HG02943 (cell line): Measurements from ENCODE around the gene CELF4.
"Not testable (repeated sequence)": the region's sequence is repeated elsewhere in the genome, so short reads cannot be mapped to it uniquely, and the experiment has no call there.

Experiments used
- ATAC-seq: cut with Tn5 transposase; IDR thresholded peaks from one replicate; pipeline ENCODE4 v1.9.1; 2021; ENCODE audit warnings: mild to moderate bottlenecking, low read depth, moderate library complexity; ENCODE audit not compliant: unreplicated experiment

The CELF4 gene

DNA sequence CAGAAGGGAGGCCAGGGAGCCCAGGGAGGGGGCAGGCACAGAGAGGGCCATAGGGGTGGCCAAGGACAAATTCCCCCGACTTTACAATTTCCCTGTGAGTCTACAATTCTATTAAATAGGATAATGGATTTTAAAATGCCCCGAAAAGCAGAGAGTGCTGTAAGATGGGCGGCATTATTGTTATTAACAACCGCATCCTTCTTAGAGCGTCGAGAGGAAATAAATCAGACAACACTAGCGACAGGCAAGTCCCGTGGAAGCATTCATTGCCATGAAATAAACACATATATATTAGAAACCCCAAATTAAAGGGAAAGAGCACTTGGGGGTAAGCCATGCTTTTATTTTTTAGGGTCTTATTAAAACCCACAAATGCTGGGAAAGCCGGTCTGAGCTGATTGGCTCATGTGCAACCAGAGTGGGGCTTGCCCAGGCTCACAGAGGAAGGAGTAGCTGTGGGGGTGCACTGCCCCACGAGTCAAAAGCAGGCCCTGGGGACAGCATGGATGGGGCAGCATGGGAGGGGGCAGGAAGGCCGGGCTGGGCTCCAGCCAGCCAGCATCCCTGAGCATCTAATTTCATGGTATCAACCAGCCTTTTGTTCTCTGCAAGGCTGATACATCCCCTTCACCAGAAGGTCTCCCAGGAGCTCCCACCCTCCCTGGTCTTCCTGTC lies 187.1 kb downstream of the CELF4 start:
- ATAC-seq = no peak

DNA sequence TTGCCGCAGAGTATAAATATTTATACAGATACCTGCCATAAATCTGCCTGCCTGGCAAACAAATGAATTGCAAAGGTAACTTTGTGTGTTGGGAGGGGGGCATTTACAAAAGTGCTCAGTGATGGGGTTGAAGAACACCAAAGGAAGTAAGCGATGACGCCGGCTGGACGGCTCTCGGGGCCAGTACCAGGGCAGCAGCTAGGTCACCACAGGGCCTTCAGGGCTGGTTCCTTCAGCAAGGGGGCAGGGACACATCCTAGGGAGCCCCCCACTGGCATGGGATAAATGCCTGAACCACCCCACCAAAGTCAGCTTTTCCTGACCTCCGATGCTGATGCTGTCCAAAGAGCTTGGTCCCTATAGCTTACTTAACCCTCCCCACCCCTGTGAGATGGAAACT lies 190.4 kb downstream of the CELF4 start:
- ATAC-seq = no peak

DNA sequence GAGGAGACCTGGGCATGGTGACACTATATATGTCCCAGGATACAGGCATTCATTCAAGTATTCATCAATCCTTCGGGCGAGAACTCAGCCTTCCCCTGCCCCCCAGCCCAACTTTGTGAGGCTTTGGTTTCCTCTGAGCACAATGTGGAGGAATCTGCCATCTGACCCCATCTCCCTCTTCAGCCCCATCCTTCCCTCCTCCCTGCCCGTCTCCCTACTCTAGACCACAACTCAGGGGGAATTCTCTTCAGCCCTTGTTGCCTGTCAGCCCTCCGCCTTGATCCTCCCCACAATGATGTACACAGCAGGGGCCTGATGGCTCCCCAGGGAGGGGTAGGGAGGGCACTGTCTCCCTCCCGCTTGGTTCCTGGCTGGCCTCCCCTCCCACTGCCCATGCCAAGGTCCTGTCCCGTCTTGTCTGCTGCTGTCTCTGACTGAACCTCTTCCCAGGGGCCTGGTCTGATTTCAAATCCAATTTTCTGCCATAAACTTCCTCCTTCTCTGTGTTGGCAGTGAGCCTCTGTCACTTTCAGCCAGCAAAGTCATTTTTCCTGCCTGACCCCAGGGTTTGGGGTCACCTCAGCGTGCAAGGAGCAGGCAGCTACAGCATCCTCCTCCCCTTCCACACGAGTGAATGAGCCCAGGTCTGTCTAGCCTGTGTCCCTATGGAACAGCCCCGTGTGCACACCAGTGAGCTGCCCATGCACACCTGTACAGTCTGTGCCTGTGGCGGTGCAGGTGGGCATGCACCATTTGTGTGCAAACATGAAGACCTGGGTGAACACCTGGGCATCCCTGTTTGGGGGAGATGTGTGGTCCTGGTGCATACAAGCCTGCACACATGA lies 197.3 kb downstream of the CELF4 start:
- no peak for ATAC-seq

DNA sequence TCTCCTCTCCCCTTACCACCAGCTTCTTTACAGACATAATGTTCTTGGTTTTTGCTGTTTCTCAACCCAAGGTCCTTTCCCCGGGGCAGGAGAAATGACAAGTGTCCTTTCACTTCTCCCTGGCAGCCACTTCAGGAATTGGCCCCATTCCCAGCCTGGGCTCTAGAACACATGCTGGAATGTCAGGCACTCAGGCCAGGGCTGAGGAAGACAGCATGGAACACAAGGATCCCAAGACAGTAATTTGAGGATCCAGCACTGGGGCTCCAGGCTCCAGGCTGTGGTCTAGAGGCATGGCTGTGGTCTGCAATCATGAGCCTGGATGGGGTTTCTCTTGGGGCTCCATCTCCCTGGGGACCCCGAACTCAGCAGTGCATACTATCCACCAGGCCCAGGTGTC lies 201.4 kb downstream of the CELF4 start:
- no peak for ATAC-seq

DNA sequence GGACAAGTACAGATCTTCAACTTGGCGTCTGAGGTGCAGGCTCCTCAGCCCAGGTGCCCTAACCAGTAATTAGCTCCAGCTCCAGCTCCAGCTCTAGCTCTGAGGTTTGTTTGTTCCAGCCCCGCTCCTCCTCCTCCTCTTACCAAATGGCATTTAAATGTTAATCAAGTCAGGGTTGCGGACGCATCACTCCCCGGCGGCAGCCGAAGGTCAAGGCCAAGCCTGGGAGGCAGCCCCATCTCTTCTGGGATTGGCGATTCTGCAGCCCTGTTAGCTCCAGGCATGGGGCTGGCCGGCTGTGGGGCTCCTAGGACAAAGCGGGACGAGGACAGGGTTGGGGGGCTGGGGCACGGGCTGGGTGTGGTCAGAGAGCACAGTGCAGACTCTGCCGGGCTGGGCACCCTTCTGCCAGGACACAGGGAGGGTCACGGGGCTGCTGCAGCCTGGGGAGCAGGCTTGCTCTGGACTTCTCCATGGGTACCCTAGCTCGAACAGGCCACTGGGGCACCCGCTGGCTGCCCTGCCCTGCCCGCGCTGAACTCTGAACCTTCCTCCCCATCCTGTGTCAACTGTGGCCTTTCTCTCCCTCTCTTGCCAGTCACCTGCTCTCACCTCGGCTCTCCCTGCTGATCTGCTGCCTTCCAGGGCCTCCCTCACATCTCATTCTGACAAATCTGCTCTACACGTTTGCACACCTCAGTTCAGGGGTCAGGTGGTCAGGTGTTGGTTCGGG lies 203.3 kb downstream of the CELF4 start:
- no peak for ATAC-seq

DNA sequence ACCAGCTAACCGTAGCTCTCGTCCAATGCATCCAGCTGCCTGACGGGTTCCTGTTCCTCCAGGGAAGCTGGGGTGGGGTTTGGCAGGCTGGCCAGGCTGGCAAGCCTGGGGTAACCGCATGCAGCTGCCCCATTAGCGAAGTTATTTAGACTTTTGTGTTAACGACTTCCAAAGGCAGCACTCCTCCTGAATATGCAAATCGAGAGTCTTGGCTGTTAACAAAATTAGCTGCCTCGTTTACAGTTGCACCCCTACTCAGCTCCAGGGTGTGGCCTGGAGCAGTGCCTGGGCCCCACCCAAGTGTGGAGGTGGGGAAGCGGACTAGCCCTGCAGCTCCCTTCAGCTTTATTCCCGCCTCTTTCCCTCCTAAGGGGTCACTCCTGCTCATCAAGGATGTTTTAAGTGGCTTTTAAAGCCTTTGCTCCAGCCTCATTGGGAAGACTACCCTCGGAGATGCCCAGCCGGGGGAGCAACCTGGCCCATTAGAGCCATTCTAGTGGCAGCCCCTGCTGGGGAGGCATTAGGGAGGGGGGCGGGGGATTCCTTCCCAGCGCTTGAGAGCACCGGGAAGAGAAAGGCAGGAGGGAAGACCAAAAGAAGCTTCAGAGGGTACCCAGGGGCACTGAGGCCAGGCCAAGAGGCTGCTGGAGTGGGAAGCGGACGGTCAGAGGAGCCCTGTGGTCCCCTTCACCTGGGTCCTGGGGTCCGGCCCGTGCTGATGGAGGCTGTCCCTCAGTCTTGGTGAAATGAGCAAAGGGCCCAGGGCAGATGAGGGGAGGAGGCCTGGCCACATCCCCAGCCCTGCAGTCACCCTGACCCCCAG lies 204.1 kb downstream of the CELF4 start:
- no peak for ATAC-seq

DNA sequence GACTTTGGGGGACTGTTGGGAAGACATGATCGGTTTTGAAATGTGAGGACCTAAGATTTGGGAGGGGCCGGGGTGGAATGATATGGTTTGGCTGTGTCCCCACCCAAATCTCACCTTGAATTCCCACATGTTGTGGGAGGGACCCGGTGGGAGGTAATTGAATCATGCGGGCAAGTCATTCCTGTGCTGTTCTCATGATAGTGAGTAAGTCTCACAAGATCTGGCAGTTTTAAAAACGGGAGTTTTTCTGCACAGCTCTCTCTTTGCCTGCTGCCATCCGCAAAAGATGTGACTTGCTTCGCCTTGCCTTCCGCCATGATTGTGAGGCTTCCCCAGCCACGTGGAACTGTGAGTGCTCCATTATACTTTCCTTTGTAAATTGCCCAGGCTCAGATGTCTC lies 207.5 kb downstream of the CELF4 start:
- not testable (repeated sequence) for ATAC-seq

DNA sequence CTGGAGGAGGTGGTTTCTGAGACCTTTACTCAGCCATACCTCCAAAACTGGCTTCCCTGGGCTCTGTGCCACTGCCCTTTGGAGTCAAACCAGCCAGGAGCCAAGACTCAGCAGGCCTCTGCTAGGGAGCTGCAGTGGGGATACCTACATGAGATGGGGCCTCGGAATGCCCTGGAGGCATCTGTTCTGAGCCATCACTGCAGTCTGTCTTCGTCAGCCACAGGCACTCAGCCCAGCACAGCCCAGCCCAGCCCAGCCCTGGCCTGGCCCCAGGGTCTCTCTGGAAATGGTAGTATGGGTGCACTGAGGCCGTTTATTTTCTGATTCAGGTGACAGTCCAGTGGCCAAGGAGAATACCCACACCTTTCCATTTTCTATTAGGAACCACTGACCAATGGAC lies 209.8 kb downstream of the CELF4 start:
- no peak for ATAC-seq

DNA sequence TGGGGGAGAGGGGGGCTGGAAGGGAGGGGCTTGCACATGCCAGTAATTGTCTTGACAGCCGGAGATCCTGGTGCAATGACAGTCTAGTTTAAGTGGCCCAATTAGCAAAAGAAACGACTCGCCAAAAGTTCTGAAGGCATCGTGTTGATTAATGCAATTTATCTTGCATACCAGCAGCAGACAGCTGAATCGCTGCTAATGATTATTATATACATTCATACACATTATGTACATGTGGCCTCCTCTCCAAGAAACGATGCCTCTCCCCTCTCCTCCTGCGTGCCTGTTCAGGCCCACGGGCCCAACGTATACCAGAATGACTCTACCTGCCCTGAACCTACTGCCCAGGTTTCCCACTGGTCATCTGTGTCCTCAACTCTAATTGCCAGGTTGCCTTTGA lies 214.5 kb downstream of the CELF4 start:
- ATAC-seq = no peak

DNA sequence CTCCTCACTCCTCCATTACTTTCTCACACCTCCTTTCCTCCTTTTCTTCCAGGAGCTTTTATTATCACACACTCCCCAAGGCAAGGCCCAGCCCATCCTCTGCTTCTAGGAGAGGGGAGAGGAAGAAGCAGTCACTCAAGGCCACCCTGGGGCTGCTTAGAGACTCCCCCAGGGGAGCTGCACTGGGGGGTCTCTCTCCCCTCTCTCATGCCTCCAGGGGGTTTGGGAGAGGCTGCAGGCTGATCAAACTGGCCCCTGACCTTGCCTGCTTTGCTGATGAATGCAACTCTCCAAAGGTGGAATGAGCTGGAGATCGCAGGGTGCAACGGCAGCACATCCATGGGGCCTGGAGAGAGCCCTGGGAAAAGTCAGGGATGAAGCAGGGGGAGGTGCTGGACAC lies 216.9 kb downstream of the CELF4 start:
- no peak for ATAC-seq

DNA sequence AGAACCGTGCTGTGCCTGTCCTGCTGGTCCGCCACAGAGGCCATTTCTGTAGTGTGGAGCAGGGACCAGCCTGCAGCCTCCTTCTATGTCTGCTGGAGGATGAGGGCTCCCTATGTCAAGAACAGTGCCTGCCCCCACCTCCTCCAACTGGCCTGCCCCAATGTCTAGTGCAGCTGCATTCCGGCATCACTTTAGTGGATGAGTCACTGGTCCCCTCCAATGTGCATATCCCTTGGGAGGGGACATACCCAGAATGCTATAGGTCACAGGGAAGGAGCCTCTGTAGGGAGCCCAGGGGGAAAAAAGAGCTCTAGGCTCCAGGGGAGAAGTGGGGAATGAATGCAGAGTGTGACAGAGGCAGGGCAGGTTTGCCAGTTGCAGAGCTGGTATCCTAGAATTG lies 219.6 kb downstream of the CELF4 start:
- no peak for ATAC-seq

DNA sequence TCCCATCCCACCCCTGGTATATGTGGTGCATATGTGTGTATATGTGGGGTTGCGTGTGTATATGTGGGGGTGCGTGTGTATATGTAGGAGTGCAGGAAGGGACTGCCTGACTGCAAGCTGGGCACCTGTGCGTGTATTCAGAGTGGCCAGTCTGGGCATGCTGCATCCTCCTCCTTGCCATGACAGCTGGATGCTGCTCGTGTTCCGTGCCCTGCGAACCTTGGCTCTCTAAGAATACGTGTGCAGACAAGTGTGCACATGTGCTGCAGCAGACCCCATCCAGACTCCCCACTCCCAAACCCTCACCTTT lies 222.1 kb downstream of the CELF4 start:
- no peak for ATAC-seq

DNA sequence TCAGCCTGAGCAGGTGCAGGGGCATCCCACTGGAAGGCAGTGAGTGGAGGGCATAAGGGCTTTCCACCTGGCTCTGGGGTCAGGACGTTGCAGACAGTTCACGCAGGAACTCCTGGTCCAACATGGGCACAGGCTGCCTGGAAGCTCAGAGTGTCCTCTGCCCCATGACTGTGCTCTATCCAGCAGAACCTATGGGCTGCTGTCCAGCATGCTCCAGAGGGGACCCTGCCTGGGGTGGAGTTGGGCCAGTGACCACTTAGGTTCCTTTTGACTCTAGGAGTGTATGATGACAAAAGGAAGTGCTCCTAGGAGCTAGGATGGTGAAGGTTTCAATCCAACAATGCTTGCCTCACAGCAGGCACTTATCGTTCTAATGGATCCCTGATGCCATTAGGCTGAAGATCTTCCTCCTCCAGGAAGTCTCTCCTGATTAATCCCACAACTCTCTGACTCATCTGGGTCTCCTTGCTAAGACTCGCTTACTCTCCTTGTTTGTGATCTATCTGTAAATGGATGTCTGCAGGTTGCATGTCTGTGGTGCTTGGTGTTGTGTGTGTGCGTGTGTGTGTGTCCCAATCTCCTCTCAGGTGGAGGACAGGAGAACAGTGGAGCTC lies 224.0 kb downstream of the CELF4 start:
- ATAC-seq = no peak

DNA sequence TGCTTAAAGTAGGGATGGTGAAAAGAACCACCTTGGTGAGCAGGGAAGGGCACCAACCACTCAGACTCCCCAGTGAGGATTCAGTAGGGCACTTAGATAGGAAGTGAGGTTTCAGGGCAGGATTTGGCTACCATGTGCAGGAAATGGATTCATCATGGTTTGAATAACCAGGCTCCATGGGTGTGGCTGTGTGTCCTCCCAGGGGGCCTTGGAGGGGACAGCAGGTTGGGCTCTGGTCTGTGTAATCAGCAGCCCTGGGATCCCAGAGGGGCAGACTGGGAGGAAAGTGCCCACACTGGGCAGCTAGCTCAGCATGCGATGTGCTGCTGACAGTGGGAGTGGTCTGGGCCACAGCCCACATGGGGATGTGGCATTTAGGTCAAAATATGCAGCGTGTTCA lies 224.6 kb downstream of the CELF4 start:
- no peak for ATAC-seq

DNA sequence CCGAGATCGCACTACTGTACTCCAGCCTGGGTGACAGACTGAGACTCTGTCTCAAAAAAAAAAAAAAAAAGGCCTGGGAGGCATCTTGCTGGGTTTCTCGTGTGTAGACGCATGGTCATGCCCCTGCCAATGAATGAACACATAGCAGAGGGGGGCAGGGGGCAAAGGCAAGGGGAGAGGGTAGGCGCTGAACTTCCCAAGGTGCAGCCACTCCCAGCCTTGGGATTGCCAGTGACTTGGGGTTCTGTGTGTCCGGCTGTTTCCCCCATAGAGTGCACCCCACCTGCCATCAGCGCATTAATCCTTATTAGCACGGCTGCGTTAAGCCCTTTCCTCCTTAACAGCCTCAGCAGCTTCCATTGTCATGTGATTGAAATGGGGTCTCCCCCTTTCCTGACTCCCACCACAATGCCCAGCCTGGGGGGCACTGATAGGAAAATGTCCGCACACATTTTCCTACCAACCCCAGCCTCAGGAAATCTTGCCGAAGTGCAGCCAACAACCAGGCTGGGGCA lies 225.8 kb downstream of the CELF4 start:
- no peak for ATAC-seq

DNA sequence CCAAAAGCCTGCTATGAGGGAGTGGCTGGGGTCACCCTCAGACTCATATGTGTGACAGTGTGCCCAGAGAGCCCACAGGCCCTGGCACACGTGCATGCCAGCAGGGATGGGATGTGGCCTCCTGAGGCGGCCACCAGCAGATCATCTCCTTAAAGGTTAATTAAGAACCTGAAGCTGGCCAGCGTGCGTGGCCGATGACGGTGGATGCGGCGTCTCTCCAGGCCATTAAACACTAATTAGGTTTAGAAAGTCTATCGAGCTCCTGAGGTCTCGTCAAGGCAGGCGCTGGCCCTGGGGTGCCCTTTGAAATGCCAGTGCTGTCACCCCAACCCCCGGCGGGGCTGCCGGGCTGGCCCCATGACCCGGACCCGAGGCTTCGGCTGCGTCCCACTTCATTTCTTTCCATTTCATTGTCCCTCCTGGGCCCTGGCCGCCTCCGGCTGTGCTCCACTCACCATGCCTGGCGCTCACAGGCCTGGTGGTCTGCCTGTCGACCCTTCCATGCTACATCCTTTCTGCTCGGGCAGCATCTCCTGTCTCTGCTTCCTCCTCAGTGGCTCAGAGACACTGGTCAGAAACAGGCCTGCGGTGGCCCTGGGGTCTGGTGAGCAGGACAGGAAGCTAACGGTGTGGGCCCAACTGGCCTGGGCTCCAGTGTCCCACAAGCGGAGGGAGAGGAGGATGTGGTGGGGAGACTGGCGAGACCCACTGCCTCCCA lies 228.9 kb downstream of the CELF4 start:
- no peak for ATAC-seq

DNA sequence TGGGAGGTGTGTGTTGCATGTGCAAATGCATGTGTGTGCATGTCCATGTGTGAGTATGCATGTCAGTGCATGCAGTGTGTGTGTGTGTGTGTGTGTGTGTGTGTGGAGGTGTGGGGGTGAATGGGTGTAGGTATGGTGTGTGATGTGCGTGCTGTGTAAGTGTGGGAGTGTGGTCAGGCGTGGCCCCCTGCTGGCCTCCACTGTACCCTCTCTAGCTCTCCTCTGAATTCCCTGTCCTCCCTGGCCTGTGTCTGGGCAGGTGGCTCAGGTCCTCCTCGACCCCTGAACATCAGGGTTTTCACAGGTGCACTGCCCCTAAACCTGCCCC lies 230.2 kb downstream of the CELF4 start:
- ATAC-seq = no peak

DNA sequence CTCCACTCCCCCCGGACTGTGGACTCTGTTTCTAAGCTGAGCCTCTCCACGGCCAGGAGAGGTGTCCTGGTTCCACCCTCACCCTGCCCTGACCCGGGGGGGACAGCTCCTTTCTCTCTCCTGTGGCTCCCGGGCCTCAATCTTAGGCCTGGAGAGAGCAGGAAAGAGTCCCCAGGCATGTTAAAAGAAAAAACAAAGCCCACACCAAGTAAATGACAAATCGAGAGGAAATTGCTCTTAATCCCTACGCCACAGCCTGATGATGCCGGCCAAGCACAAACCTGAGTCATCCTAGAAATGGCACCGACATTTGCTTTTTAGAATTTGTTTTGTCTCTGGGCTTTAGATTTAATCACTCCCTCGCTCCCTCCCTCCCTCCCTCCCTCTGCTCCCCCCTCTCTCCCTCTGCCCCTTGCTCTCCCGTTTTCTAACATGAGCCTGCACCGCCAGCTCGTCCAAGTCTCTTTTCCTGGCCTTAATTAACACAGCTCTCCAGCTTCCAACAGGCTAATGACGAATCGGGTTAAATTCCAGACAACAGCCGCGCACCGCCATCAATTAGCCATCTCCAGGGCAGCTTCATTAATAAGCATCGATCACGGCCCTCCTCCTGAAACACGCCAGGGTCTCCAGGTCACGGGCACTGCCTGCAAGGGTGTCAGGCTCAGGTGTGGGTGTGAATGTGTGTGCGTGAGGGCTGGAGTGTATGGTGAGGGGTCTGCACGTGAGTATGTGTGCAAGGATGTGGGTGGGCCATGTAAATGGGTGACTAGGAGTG lies 230.8 kb downstream of the CELF4 start:
- ATAC-seq = no peak
